ENCODE data around the gene EIF2S1.
"Not testable (repeated sequence)": the region's sequence is repeated elsewhere in the genome, so short reads cannot be mapped to it uniquely, and the experiment has no call there.

Gene EIF2S1

DNA sequence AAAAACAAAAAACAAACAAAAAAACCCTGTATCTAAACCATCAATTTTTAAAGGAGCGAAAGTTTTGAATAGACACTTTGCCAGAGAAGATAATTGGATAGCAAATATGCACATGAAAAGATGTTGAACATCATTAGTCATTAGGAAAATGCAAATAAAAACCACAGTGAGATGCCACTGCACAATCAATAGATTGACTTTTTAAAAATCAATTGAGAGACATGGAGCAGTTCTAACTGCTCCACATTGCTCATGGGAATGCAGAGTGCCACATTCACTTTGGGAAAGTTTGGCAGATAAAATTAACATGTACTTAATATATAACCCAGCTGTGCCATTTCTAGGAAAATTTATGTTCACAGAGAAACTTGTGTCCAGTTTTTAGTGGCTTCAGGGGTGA is 12.7 kb downstream of the EIF2S1 start:
- DNase-seq, result no peak

DNA sequence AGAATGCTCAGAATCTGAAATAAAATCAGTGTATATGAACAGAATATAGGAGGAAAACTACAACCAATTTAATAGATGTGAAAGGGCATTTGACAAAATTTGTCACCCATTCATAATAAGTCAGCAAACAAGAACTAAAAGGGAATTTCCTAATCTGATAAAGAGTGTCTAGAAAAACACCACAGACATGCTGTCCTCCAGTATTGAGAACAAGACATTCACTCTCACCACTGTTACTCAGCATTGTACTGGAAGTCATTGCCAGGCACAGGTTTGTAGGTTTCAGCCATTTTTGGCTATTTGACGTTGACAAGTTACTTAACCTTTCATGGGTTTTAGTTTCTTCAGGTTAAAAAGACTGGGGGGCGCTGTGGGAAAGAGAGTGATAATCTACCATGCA is 13.2 kb downstream of the EIF2S1 start:
- DNase-seq, result no peak

DNA sequence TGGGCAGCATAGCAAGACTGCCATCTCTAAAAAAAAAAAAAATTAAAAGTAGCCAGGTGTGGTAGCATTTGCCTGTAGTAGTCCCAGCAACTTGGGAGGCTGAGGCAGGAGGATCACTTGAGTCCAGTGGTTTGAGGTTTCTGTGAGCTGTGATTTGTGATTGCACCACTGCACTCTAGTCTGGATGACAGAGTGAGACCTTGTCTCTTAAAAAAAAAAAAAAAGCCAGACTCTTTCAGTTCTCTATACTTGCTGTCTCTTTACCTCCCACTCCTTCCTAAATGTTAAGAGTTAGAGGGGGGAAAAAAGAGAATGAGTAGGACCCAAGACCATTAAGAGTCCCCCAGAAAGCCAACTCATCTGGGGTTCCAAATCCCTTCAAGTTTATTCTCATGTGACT is 17.8 kb downstream of the EIF2S1 start:
- no peak for DNase-seq

DNA sequence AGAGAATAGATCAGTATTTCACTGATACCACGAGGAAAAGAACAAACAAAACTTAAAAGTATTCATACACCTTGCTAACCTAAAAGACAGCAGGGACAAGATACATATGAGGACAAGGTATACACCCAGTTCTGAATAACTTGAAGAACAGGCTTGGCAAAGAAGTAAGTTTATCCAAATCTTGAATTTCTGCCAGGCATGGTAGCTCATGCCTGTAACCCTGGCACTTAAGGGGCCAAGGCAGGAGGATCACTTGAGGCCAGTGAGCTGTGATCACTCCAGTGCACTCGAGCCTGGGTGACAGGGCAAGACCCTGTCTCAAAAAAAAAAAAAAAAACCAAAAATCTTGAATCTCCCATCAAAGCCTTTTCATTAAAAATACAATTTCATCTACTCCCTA is 25.0 kb downstream of the EIF2S1 start:
- no peak for DNase-seq

DNA sequence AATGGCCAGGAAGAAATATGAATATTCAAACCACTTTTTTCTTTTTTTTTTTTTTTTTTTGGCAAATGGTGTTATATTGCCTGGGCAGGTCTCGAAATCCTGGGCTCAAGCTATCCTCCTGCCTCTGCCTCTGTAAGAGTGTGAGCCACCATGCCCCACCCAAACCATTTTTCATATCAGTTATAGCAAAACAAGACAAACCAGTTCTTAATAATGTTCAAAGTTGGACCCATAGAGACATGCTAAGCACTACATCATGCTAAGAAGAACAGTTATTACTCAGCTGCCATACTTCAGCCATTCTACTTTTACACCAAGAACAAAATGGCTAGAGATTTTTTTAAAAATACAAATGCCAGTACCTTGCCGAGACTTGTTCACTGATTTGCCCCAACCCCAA is 25.5 kb downstream of the EIF2S1 start:
- DNase-seq, result no peak

DNA sequence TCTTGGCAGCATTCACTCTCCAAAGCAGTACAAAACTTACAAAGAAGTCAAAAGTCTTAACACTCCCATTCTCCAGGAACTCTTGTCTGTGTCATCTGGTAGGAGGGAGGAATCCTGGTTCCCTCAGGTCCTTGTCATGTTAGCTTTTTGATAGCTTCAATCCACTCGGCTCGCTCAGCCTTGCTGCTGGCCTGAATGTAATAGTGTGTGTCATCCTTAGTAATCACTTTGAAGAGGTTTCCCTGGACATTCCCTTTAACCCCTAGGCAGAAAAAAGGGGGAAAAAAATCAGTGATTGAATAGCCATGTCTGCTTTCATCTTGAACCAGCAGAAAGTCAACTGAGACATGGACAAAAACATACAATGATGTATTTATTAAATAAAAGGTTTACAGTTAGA is 27.1 kb downstream of the EIF2S1 start:
- no peak for DNase-seq

DNA sequence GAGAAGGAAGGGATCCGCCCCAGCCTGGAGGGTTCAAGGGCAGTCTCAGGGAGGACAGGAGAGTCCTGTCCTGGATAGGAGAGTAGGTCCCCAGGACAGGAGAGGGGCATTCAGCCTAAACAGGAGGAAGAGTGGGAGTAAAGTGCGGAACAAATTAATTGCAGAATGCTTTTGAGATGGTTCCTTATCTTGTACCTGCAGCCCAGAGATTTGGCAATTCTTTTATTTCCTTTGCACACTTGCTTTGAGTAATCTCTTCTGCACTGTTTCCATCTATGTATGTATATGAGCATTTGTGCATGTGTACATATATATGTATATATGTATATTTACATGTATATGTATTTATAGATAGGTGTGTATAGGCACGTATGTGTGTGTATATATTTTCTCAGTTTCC is 29.1 kb downstream of the EIF2S1 start:
- no peak for DNase-seq

DNA sequence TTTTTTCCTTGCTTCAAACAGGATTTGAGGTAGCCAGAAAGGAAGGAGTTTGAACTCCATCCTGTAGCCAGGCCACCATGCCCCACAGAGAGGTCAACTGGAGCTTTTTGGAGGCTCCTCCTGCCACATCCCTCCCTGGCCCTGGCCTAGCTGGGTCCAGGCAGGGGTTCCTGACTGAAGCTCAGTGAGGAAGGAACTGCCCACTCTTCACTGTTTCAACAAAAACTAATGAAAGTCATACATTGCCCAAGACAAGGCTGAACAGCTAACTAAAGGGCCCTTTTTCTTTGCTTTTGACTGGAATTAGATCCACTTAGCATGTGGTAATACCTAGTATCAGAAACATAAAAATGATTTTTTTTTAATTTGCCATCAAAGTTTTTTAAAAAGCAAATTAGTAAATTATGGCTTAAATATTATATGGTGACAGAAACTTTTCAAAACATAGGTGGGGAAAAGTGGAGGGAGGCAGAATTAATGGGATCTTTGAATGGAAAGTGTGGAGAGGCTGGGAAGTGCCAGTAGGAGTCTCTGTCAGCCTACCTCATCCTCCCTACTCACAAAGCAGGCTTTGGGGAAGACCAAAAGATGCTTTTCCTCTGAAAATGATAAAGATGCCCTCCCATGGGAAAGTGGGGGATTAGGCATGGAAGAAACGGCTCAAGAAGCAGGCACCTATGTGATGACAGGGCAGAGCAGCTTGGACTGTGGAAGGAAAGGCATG is 29.8 kb downstream of the EIF2S1 start:
- DNase-seq, result no peak

DNA sequence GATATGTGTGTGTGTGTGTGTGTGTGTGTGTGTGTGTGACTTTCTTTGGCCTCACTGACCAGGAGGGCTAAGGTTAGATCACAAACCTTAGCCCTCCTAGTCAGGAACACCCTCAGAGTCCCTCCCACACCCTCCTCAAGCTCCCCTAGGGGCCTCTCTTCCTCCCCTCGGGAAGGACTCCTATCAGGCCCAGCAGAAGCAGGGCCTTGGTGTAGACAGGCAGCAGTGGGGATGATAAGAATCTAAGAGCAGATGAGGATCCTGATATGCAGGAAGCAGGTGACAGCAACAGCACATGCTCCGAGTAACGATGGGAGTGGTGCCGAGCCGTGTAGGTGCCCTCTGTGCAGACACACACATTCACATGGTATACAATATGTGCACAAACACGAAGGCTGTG is 31.1 kb downstream of the EIF2S1 start:
- DNase-seq, result no peak

DNA sequence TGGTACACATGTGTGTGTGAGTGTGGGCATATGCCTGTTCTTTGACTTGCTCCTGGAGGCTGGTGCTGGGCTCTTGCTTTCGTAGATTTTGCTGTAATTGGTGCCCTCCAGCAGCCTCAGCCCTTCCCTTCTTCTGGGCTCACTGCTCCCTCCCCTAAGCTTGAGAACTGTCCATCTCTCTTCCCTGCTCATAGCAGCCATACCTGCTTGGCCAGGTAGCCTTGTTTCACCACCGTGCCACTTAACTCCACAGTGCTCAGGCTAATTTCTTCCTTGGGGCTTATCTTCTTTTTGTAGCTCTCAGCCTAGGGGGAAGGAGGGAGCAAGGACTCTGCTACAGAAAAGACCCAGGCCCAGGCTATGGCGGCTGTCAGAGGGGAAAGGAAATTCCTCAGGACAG is 32.0 kb downstream of the EIF2S1 start:
- DNase-seq, result no peak

DNA sequence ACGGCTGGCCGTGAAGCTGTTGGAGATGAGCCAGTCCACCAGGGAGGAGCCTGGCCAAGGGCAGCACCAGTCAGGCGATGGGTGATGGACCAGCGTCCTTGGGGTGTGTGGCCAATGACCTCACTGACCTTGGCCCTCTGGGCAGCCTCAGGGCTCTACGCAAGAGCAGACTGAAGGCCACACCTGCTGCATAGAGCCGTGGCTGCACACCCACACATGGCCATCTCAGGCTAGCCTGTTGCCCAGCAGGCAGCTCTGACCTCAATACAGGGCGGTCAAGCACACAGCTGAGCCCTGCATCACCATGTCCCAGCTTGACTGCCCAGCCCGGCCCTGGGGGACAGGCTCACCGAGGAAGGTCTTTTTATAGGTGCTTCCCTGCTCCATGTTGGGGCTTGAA is 32.7 kb downstream of the EIF2S1 start:
- DNase-seq, result no peak

DNA sequence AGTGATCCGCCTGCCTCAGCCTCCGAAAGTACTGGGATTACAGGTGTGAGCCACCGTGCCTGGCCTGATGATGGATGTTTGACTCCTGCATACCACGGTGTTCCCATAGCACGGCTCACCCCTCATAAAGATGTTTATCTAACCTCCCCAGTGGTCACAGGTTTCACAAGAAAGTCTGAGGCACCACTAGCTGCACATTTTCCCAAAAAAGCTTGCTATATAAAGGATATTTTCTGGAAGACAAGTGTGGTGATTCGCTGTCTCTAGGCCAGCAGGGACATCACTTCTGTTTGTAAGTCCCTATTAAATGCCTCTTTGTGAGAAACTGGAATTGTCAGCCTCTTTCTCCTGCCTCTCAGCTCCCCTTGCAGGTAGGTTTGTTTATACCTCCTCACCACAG is 33.6 kb downstream of the EIF2S1 start:
- no peak for DNase-seq

DNA sequence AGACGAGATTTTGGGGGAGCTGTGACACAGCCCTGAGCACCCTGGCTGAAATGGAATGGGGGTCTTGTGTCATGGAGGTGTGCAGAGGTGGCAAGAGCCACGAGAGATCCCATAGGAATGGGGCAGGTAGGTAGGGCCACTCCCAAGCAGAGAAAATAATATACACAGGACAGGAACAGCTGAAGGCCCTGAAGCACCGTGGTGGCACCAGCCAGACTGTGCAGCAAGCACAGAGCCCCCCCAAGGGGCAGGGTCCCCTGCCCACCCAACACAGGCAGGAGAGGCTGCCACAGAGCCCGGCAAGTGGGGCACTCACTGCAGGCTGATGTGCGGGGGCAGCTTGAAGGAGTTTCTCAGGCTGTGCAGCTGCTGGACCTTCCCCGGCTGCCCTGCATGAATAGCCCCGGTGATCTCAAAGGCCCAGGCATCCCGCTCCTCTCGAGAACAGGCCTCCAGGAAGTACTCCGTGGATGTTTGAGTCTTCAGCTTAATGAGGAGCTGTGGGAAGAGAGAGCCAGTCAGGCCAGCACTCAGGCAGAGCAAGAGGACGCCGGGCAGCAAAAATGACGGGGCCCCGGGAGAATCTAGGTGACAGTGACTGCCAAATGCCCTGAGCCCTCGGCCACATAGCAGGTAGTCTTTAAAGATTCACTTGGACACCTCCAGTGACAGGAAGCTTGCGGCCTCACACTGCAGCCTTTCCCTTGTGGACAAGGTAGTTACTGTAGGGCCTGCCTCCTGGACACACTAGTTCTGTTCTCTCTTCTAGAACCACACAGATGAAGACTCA is 35.2 kb downstream of the EIF2S1 start:
- no peak for DNase-seq

DNA sequence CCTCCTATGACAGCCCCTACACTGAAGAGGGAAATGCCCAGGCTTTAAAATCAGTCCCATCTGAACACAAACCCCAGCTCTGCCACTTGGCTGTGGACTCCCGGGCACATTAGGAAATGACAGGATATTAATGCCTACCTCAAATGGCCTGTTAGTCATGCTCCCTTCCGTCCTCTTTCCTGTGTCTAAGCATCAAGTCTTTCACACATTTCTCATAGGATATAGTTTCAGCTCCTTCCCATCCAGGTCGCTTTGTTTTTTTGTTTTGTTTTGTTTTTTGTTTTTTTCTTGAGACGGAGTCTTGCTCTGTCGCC is 35.7 kb downstream of the EIF2S1 start:
- no peak for DNase-seq

DNA sequence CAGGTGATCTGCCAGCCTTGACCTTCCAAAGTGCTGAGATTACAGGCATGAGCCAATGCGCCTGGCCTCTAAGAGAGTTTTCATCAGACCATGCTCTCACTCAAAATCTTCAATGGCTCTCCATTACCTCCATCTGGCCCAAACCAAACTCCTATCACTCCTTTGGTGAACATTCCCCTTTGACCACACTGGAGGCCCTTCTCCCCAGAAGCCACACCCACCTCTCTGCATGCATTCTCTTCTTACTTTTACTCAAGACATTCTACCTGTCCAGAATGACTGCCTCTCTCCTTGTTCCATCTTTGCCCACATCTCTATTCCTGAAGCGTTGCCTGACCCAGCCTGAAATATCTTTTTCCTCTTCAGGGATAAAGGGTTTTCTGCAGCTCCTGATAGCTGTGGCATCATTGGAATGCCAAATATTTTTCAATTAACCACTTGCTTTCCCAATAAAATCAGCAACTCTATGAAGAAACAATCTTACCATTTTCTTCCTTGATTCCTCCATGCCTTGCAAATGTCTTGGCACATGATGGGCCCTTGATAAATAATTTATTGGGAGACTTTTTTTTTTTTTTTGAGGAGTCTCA is 36.3 kb downstream of the EIF2S1 start:
- no peak for DNase-seq

DNA sequence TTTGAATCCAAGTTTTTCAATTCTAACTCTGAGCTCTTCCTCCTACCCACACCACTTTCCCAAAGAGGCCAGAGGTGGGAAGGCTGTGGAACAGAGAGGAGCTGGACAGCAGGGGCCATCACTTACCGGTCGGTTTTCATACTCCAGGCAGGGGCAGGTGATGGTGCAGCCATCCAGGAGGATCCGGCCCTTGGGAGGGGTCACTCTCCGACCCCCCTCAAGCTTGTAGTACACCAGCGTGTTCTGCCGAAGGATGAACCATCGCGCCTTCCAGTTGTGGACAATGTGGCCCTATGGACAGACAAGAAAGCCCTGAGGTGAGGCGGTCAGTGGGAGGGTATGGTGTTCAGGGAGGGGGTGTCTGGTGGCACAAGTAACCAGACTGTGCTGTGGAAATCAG is 37.4 kb downstream of the EIF2S1 start:
- DNase-seq, result no peak

DNA sequence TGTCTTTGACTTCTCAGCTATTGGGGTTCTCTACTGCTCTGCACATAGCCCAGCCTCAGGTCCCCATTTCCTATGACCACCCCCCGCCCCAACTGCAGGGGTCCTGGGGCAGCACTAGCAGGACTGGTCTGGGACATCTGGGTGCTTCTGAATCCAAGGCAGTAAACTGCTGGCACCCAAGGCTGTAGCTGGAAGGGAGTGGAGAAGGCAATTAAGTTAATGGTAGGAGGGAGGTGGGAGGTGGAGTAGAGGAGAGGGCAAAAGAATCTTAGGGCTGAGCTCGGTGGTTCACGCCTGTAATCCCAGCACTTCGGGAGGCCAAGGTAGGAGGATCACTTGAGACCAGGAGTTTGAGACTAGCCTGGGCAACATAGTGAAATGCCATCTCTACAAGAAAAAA is 40.3 kb downstream of the EIF2S1 start:
- no peak for DNase-seq

DNA sequence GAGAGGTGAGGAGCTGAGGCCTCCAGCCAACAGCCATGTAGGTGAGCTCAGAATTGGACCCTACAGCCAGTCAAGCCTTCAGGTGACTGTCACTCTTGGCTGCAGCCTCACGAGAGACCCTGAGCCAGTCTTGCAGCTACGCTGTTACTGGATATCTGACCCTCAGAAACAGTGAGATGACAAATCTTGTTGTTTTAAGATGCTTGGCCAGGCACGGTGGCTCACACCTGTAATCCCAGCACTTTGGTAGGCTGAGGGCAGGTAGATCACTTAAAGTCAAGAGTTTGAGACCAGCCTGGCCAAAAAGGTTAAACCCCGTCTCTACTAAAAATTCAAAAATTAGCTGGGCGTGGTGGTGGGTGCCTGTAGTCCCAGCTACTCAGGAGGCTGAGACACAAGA is 45.6 kb downstream of the EIF2S1 start:
- no peak for DNase-seq

DNA sequence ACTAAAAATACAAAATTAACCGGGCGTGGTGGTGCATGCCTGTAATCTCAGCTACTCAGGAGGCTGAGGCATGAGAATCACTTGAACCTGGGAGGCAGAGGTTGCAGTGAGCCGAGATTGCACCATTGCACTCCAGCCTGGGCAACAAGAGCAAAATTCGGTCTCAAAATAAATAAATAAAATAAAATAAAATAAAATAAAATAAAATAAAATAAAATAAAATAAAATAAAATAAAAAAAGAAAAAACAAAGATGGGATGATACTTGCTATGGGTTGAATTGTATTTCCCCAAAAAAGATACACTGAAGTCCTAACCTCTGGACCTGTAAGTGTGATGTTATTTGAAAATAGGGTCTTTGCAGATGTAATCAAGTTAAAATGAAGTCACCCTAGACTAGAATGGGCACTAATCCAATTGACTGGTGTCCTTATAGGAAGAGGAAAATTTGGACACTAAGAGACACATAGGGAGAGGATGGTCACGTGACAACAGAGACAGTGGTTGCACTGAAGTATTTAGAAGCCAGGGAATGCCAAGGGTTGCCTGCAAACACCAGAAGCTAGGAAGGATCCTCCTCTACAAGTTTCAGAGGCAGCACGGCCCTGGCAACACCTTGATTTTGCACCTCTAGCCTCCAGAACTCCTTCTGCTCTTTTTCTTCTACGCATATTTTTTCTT is 48.1 kb downstream of the EIF2S1 start:
- not testable (repeated sequence) for DNase-seq

DNA sequence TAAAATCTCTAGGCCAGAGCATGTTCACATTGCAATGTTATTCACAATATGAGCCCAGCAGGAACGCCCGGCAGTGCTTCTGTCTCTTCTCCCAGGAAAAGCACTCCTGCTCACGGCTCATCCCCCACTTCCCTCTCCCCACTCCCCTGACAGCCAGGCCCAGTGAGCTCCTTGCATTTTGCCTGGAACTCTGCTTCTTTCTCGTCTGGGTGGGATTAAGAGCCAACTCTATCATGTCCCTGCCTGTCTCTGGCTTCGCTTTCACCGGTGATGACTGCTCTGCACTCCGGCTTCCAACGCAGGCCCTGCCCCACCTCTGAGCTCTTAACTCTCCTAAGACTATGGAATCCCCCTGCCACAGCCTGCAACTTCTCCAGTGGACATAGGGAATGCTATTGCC is 49.3 kb downstream of the EIF2S1 start:
- no peak for DNase-seq

DNA sequence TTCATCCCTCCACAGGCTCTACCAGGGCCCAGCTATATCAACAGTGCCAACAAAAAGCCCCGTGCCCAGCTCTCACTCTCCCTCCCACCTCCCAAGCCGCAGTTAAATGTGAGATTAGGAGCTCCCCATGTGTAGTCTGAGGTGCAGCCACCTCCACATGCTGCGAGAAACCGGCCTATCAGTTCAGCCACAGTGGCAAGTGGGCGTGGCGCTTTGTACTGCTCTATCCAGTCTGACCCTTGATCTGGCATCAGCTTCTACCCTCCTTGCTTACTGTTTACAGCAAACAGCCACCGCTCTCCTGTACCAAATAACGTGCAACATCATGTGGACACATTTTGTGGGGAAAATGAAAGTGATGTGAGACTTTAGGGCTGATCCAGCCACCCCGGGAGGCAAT is 50.2 kb downstream of the EIF2S1 start:
- DNase-seq, result no peak

DNA sequence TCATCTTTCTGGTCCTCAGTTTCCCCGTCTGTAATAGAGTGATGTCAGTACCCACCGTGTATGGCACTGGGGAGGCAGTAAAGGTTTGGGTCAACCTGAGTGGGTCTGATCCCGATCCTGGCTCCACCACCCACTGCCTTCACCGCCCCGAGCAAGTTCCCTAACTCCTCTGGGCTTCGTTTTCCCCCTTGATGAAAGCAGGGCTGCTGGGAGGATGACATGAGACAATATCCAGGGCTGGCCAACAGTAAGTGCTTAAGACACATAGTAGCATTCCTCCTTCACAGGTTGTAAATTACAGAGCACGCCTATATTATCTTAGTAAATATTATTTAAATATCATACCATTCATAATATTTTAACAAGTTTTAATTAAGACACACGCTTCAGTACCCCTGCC is 51.2 kb downstream of the EIF2S1 start:
- DNase-seq, result no peak

DNA sequence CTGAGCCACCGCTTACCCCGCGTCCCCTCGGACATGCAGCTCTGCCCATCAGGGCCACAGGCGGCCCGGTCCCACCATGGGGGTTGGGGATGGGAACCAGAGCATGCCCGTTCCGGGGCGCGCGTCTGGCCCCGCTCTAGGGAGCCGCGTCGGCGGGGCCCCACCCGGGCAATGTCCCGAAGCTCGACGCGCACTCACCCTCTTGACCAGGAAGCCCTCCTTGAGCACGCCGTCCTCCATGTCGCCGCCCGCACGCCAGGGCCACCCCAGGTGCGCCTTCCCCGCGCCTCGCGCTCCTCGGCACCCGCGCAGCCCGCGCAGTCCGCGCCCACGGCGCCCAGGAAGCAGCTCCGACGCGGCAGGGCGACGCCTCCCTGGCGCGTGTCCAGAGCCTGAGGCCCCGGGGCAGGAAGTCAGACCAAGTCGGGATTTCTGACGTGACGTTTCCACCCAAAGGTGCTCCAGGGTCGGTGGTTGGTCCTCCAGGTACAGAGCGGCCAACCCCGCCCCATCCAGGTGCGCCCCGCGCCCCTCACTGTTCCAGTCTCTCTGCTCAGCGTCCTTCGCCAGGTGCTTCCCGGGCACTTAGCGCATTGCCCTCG is 51.8 kb downstream of the EIF2S1 start, which contains the start of gene PLEK2:
PLEK2 (minus strand) TSS at position 346 of the 602 bp plus-strand sequence; CDS start at position 240, 106 bp downstream.
- DNase-seq, result no peak
